ENCODE measurements around the gene RXFP1.

Gene RXFP1

DNA sequence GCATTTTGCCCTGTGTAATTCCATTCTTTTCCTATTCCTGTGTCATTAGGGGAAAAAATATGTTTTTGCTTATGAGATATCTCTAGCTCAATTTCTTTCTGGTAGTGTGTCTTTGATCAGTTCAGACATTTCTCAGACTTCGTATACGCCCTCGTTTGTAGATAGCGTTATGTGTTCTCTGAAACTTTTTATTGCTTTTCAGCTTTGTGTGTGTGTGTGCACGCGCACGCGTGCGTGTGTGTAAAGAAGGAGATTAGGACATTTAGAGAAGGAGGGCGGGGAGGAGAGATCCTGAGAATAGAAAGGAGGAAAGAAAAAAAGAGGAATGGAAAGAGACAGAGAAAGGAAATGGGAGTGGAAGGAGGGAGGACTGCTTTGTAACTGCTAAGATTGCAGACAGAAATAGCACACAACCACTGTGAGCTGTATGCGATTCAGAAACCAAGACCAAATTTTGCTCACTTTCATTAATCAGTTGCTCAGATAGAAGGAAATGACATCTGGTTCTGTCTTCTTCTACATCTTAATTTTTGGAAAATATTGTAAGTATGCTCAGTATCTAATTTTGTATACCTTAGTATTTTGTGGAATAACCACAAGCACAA is at the start of gene RXFP1:
Gene RXFP1, plus strand, starts transcription at position 399 of the 605 bp plus-strand sequence. Its CDS starts 95 bp downstream, at position 494.
- DNase-seq (ENCODE audit: low read depth in 2 of 2) = no peak

- no peak for DNase-seq (ENCODE audit: low read depth in 2 of 2)
Measured at GRCh38 chr4:158481811-158482210, 39.9 kb upstream of the RXFP1 start.

DNA sequence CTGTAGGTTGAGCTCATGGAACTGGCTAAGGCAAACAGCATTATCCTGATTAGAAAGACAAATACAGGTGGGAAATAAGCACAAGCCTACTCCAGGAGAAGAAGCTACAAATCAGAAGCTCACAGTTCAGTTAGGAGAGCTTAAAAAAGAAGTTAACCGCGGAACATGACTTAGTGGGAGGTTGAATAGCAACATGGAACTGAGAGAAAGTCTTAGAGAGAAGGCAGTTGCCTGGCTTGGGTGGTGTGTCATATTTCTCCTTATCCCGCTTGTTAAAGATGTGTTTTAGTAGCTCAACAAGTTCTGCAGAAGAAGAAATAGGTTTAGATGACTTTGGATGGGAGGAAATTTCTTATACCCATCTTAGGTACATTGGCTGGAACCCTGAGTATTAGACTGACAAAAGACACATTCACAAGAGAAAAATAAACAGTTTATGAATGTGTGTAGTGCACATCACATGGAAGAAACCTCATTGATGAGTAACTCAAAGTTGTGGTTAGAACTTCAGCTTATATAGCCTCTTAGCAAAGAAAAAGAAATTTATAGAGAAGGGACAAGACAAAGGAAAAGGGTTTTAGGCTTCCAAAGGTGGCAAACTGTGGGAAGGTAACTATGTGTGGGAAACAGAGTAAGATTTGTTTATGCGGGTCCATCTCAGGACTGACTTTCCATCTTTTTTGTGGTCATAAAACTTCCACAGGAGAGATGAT is 37.4 kb upstream of the RXFP1 start:
- no peak for DNase-seq (ENCODE audit: low read depth in 2 of 2)

DNA sequence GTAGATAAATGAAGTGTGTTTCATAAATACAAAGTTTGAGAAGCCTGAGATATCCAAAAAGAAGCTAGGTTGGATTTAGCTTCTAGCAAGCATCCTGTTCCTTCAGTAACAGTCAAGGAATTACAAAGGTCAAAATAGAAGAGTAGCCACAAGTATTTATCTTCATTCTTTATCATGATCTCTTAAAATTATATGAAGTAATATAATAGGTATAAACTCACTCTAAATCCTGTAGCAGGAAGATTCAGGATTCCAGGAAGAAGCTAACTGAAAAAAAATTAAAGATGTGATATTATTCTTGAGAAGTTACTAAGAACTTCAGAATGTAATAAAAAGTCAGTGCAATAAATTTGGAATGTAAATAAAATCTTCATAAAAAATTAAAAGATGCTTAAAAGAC is 31.1 kb upstream of the RXFP1 start:
- no peak for DNase-seq (ENCODE audit: low read depth in 2 of 2)

DNA sequence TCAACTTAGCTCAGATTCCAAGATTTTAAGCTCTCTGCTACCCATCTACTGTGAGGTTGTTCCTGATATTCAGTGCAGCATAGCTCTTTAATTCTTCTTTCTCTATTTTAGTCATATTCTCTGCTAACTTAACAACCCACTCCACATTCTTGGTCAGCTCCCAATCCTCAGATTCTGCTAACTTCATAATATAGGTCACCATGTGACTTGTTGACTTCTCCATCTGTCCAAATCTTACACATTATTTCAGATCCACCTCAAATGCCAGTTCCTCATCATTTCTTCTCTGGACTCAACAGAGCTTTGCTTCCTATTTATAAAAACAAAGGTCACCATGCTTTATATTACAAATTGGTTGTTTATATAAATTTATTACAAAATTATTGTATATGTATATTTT is 29.3 kb upstream of the RXFP1 start:
- DNase-seq (ENCODE audit: low read depth in 2 of 2) = no peak

DNA sequence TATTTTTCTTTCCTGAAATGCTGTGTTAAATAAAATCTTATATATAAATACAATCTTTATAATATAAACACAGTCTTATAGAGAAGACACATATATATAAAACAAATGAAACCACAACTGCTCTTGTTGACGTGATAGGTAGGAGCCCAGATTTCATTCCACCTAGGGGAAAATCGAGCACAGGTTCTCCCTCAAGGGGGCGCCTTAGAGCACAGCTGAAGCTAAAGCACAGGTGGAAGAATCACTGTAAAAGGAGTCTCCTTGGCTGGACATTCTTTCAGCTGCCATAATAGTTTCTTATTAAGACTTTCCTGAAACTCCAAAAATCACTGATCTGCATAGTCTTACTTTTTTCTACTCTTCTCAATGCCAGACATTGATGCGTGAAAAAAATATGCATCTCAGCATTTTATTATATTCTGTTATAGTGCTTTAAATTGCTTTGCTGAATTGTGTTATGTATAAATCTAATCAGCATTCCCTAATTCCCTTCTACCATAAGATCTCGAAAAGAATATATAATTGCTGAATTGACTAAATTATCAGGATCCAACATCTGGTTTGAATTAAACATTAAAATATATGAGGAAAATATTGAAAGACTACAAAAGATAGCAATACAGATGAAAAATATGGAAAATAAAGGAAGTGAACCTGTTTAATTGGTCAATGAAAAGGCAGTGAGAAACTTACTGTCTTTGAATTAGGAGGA is 25.5 kb upstream of the RXFP1 start:
- DNase-seq (ENCODE audit: low read depth in 2 of 2) = peak; percentile 5 to 42

DNA sequence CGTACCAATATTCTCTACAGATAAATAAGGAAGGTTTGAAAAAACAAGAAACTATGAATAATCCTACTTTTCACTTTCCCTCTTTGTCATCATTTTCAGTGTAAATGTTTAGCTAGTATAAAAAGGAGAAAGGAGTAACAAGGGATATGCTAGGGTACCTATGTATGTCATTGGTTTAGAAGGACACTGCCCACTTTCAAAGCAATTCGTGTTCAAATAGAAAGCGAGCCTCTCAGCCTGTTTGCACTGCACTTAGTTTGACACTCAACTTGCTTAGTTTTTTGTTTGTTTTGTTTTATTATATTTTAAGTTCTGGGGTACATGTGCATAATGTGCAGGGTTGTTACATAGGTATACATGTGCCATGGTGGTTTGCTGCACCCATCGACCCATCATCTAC is 21.6 kb upstream of the RXFP1 start:
- no peak for DNase-seq (ENCODE audit: low read depth in 2 of 2)

- no peak for DNase-seq (ENCODE audit: low read depth in 2 of 2)
Measured at GRCh38 chr4:158513256-158513655, 8.4 kb upstream of the RXFP1 start.

GRCh38 chr4:158519226-158519625 is 2.5 kb upstream of the RXFP1 start:
- DNase-seq (ENCODE audit: low read depth in 2 of 2) = no peak

DNA sequence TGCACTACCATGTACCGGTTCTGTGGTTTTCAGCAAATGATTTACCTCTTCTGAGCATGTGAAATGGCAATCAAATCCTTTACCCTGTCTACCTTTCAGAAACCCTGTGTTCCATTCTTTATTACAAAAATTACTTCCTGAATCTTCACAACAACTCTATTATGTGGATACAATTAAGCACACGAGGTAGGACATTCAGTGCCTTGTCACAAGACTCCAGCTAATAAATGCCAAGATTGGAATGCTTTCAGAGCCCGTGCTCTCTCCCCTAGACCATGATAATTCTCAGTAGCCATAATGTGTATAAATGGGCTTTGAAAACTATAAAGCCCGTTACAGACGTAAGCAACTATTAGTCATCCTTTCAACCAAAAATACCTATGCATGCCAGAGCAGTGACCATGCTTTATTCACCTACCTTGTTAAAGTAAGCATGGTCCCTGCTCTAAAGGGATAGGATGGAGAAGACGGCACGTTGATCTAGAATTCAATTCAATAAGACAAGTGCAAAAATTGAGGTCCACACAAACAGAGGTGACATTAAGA is 2.4 kb downstream of the RXFP1 start:
- DNase-seq (ENCODE audit: low read depth in 2 of 2) = no peak

GRCh38 chr4:158527516-158527915 is 5.8 kb downstream of the RXFP1 start:
- no peak for DNase-seq (ENCODE audit: low read depth in 2 of 2)

- DNase-seq (ENCODE audit: low read depth in 2 of 2) = no peak
Measured at GRCh38 chr4:158529505-158529904, 7.8 kb downstream of the RXFP1 start.

- no peak for DNase-seq (ENCODE audit: low read depth in 2 of 2)
Measured at GRCh38 chr4:158530381-158530780, 8.7 kb downstream of the RXFP1 start.

- DNase-seq (ENCODE audit: low read depth in 2 of 2) = no peak
Measured at GRCh38 chr4:158530898-158531297, 9.2 kb downstream of the RXFP1 start.

DNA sequence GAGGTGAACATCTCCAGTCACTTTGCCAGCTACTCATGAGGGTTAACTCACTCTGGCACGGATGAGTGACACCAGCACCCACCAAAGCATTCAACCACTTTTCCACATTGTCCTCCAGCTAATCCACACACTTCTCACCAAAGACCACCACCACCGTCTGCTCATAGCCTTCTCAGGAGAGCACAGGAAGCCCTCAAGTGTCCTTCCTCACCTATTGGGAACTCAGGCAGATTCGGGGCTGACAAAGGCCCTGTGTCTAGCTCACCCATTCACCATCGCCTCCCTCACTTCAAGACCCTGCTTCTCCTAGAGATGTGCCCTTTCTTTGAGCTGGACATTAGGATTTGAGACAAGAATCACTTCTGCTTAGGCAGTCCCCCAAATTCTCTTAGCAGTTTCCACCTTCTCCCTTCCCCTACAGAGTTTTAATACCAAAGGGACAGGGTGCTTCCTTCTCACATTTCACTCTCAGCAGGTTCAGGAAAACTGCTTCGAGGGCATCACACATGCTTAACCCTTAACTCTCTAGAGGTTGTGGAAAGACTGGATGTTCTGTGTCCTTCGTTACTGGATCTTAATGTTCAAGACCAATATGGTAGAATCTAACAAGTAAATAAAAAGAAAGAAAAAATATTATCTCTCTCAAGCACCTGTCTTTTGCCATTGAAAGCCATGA is 11.0 kb downstream of the RXFP1 start:
- DNase-seq (ENCODE audit: low read depth in 2 of 2) = no peak

- no peak for DNase-seq (ENCODE audit: low read depth in 2 of 2)
Measured at GRCh38 chr4:158534727-158535126, 13.0 kb downstream of the RXFP1 start.

GRCh38 chr4:158535130-158535614 is 13.5 kb downstream of the RXFP1 start:
- peak in 1 of 2 donors; percentile 1 for DNase-seq (ENCODE audit: low read depth in 2 of 2)

DNA sequence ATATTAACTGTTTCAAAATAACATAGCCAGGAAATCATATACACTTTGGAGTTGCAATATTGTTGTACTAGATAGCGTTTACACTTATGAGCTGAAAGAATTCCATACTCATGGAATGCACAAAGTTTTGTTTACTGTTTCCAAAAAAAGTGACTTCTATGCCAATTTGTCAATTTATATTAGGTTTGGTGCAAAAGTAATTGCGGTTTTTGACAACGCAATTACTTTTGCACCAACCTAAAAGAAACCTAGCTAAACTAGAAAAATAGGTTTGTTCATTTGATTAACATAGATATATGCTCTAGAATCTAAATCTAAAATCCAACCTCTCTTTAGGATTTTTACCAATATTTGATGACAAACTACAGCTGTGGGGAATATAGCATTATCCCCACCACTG is 15.2 kb downstream of the RXFP1 start:
- no peak for DNase-seq (ENCODE audit: low read depth in 2 of 2)

- no peak for DNase-seq (ENCODE audit: low read depth in 2 of 2)
Measured at GRCh38 chr4:158538176-158538575, 16.5 kb downstream of the RXFP1 start.

GRCh38 chr4:158538911-158539310 is 17.2 kb downstream of the RXFP1 start:
- DNase-seq (ENCODE audit: low read depth in 2 of 2) = no peak

DNA sequence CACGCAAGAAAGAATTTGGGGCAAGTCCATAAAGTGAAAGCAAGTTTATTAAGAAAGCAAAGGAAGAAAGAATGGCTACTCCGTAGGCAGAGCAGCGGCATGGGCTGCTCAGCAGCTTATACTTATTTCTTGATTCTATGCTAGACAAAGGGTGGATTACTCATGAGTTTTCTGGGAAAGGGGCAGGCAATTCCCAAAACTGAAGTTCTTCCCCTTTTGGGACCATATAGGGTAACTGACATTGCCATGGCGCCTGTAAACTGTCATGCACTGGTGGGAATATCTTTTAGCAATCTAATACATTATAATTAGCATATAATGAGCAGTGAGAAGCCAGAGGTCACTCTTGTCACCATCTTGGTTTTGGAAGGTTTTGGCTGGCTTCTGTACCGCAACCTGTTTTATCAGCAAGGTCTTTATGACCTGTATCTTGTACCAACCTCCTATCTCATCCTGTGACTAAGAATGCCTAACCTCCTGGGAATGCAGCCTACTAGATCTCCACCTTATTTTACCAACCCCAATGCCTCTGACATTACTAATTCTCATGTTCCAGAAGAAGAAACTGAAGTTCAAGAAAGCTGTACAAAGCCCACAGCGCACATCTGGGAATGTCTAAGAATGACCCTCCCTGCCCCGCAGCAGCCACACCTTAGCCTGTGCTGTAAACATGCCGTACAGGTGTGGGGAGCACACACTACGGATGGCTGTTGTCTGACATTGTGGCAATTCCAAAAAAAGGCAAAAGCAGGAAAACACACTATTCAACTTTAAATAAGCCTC is 18.6 kb downstream of the RXFP1 start:
- DNase-seq (ENCODE audit: low read depth in 2 of 2) = no peak
